HepG2 (cell line): Measurements from ENCODE around the gene SBNO2. TPM values are rescaled to one million over a fixed set of nuclear protein-coding genes. Genes with fewer than 3 reads are reported as not detected.
A peak's percentile ranks its signal among the peaks of the same experiment; 100 is the strongest.

ENCODE experiments used
- ATF3 ChIP-seq: sonication (generic); formaldehyde crosslinking; IDR thresholded peaks from 2 replicates; pipeline ENCODE4 v1.4.0; 2020; ENCODE audit warnings: missing genetic modification reagents
- GMEB2 ChIP-seq: IDR thresholded peaks from 2 replicates; pipeline ENCODE4 v1.6.1; 2016; ENCODE audit warnings: missing biosample characterization, missing genetic modification reagents, low read depth
- MED1 ChIP-seq: sonication (generic); formaldehyde crosslinking; IDR thresholded peaks from 2 replicates; pipeline ENCODE4 v1.4.0; 2020; ENCODE audit warnings: missing genetic modification reagents
- NRL ChIP-seq: sonication (generic); formaldehyde crosslinking; IDR thresholded peaks from 2 replicates; pipeline ENCODE4 v1.5.0; 2020; ENCODE audit warnings: missing genetic modification reagents, mild to moderate bottlenecking, moderate library complexity, borderline replicate concordance
- PAXIP1 ChIP-seq: sonication (generic); formaldehyde crosslinking; conservative IDR thresholded peaks from 2 replicates; pipeline ENCODE4 v1.4.0; 2020; ENCODE audit warnings: mild to moderate bottlenecking, missing genetic modification reagents, moderate library complexity
- PITX1 ChIP-seq: sonication (generic); formaldehyde crosslinking; IDR thresholded peaks from 2 replicates; pipeline ENCODE4 v1.5.1; 2020; ENCODE audit warnings: mild to moderate bottlenecking, missing genetic modification reagents
- SIX4 ChIP-seq: sonication (generic); formaldehyde crosslinking; IDR thresholded peaks from 2 replicates; pipeline ENCODE4 v1.4.0; 2020; ENCODE audit warnings: missing genetic modification reagents
- SSRP1 ChIP-seq: IDR thresholded peaks from 2 replicates; pipeline ENCODE4 v1.6.1; 2016; ENCODE audit warnings: control low read depth
- TBL1XR1 ChIP-seq: fragments of 150-350 bp; IDR thresholded peaks from 2 replicates; pipeline ENCODE4 v1.6.1; 2014; ENCODE audit warnings: borderline replicate concordance, low read length; ENCODE audit not compliant: partially characterized antibody
- TCF7L2 ChIP-seq: IDR thresholded peaks from 2 replicates; pipeline ENCODE4 v1.6.1; 2011; ENCODE audit warnings: mild to moderate bottlenecking, low read depth, low read length, moderate library complexity
- ZNF225 ChIP-seq: sonication (generic); formaldehyde crosslinking; IDR thresholded peaks from 2 replicates; pipeline ENCODE4 v1.4.0; 2020; ENCODE audit warnings: mild to moderate bottlenecking, missing genetic modification reagents
- ZNF747 ChIP-seq: sonication (generic); formaldehyde crosslinking; IDR thresholded peaks from 2 replicates; pipeline ENCODE4 v1.8.1; 2023; ENCODE audit warnings: missing genetic modification reagents, mild to moderate bottlenecking, borderline replicate concordance
- polyA plus RNA-seq, 8 experiments: library from polyadenylated mRNA; depleted of rRNA in 3 of 8; stranded (reverse) in 7 of 8; unstranded in 1 of 8; fragments of >200 nt; fragmentation: Illumina TruSeq in 4 of 8; extraction: Trizol in 4 of 8; gene quantifications; 2 replicates each; pipeline versions ENCODE4 v1.2.1 to v1.2.3, GENCODE V29; 2011 to 2016; ENCODE audit warnings: low read depth in 4 of 8, missing spikeins in 1 of 8, mixed read lengths in 1 of 8; ENCODE audit not compliant: insufficient read depth in 1 of 8
- total RNA-seq, 5 experiments: library from RNA; depleted of rRNA; stranded (reverse); fragments of >200 nt; fragmentation: Illumina TruSeq; extraction: Trizol; gene quantifications; 2 replicates each; pipeline ENCODE4 v1.2.3, GENCODE V29; 2016; ENCODE audit warnings: low read depth in 1 of 5
- TF ChIP-seq, protein P1 (sequence below): sonication (generic); formaldehyde crosslinking; IDR thresholded peaks from 2 replicates; pipeline ENCODE4 v1.8.1; 2022; ENCODE audit warnings: low read depth, mild to moderate bottlenecking, missing genetic modification reagents
- TF ChIP-seq, protein P2 (sequence below): sonication (generic); formaldehyde crosslinking; IDR thresholded peaks from 2 replicates; pipeline ENCODE4 v1.8.1; 2022; ENCODE audit warnings: mild to moderate bottlenecking, missing genetic modification reagents

Gene SBNO2
- total and polyA plus RNA-seq, 2 of the 13 experiments (the other 11 are each of a cell fraction or from before 2014, with no cell fraction given): 8.6 to 10.4 TPM

DNA sequence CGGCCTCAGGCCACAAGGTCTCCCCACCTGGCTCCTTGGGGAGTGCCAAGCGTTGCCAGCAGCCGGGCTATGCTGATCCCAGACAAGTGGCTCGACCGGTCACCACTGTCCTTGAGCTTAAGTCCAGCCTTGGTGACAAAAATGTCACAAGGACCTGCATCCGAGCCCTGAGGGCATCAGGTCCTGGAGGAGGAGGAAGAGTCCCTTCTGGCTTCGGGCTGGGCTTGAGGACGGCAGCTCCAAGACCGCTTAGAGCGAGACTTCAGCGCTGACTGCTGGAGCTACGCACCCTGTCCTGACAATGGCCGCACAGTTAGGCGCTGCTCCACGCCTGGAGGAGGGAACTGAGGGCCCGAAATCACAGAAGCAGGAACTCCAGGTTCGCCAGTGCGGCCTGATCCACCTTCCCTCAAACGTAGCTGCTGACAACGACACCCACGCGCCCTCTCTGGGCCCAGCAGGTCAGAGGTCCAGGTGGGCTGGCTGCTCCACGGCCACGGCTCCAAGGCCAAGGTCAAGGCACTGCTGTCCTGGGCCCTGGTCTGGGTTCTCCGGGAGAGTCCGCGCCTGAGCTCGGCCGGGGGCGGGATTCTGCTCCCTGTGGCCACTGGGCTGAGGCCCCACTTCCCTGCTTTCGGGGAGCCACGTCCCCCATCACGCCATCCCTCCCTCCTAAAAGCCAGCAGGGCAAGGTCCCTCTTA is 7.0 kb downstream of the SBNO2 start (continued):
- TF ChIP-seq, protein P1, sequence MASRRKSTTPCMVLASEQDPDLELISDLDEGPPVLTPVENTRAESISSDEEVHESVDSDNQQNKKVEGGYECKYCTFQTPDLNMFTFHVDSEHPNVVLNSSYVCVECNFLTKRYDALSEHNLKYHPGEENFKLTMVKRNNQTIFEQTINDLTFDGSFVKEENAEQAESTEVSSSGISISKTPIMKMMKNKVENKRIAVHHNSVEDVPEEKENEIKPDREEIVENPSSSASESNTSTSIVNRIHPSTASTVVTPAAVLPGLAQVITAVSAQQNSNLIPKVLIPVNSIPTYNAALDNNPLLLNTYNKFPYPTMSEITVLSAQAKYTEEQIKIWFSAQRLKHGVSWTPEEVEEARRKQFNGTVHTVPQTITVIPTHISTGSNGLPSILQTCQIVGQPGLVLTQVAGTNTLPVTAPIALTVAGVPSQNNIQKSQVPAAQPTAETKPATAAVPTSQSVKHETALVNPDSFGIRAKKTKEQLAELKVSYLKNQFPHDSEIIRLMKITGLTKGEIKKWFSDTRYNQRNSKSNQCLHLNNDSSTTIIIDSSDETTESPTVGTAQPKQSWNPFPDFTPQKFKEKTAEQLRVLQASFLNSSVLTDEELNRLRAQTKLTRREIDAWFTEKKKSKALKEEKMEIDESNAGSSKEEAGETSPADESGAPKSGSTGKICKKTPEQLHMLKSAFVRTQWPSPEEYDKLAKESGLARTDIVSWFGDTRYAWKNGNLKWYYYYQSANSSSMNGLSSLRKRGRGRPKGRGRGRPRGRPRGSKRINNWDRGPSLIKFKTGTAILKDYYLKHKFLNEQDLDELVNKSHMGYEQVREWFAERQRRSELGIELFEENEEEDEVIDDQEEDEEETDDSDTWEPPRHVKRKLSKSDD (CRISPR knock-in tag): peak; percentile 88
- TF ChIP-seq MED1 (CRISPR knock-in tag) (no peak), ZNF747 (CRISPR knock-in tag) (no peak), SSRP1 (CRISPR knock-in tag) (no peak), TCF7L2 (no peak), GMEB2 (CRISPR knock-in tag) (no peak), TBL1XR1 (peak; percentile 21), ZNF225 (CRISPR knock-in tag) (no peak), NRL (CRISPR knock-in tag) (no peak), PAXIP1 (CRISPR knock-in tag) (no peak), SIX4 (CRISPR knock-in tag) (no peak), PITX1 (CRISPR knock-in tag) (0 out of 2 replicates have a peak, but pooled peaks have one; percentile 14), ATF3 (CRISPR knock-in tag) (no peak)
- TF ChIP-seq, protein P2, sequence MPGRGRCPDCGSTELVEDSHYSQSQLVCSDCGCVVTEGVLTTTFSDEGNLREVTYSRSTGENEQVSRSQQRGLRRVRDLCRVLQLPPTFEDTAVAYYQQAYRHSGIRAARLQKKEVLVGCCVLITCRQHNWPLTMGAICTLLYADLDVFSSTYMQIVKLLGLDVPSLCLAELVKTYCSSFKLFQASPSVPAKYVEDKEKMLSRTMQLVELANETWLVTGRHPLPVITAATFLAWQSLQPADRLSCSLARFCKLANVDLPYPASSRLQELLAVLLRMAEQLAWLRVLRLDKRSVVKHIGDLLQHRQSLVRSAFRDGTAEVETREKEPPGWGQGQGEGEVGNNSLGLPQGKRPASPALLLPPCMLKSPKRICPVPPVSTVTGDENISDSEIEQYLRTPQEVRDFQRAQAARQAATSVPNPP (CRISPR knock-in tag): no peak
